GM19035 (cell line): ENCODE results near the gene FBXO24.

Experiments used
- ATAC-seq: cut with Tn5 transposase; IDR thresholded peaks from one replicate; pipeline ENCODE4 v1.9.1; 2021; ENCODE audit not compliant: unreplicated experiment

FBXO24 gene

DNA sequence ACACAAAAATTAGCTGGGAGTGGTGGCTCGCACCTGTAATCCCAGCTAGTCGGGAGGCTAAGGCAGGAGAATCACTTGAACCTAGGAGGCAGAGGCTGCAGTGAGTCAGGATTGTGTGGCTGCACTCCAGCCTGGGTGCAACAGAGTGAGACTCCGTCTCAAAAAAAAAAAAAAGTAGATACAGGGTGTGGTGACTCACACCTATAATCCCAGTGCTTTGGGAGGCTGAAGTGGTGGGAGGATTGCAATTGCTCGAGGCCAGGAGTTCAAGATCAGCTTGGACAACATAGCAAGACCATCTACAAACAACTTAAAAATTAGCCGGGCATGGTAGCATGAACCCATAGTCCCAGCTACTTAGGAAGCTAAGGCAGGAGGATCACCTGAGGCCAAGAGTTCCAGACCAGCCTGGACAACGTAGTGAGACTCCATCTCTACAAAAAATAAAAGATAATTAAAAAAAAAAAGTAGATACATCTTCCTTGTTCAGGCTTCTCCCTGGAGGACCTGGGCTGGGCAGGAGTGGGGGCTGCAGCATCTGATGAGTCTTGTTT is 28.3 kb downstream of the FBXO24 start:
- no peak for ATAC-seq

DNA sequence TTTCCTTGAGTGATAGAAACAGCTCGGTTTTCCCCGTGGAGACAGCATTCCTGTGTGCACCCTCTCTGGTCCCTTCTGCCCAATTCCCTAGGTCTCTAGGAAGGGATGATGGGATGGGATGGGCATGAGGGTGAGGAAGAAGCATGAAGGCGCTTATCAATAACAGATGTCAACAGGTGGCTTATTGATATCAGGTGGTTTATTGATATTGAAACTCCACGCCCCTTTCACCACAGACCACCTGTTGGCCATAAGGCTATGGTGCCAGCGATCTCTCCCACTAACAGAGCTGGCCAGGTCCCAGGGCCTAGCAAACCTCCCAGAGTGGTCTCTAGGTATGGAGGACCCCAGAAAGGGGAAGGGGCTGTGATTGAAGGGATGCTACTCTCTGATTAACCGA is 34.1 kb downstream of the FBXO24 start:
- ATAC-seq: no peak

DNA sequence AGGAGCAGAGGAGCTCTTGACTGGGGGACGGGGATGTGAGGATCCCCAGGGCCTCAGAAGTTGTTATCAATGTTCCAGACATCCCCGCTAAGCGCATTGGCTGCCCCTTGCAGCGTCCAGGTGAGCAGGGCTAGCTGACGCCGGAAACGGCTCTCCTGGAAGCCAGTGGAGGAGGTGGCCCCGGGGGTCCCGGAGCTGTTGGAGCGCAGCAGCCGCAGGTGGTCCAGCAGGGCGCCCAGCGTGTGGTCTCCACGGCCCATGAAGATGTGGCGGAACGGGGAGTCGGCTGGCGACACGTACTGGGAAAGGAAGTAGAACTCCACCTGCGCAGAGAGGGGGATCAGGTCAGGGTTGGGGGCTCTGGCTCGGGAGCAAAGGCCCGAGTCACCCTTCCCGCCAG is 34.7 kb downstream of the FBXO24 start:
- no peak for ATAC-seq

DNA sequence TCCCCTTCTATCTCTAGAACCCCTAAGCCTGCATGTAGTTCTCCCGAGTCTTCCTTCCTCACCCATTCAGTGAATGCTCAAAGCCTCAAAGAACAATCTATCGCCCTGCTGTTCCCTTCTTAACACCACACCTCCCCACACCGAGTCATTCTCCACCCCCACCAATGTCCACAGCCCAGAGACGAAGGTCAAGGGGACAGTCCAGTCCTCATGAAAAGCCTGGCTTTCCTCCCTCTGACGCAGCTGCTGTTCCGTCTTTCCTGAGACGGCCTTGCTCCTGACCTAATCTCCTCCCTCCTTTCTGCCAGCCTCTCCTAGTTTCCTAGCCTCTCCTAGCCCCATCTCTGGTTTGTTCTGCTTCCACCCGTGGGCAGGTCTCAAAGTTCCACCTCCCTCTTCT is 35.4 kb downstream of the FBXO24 start:
- no peak for ATAC-seq

DNA sequence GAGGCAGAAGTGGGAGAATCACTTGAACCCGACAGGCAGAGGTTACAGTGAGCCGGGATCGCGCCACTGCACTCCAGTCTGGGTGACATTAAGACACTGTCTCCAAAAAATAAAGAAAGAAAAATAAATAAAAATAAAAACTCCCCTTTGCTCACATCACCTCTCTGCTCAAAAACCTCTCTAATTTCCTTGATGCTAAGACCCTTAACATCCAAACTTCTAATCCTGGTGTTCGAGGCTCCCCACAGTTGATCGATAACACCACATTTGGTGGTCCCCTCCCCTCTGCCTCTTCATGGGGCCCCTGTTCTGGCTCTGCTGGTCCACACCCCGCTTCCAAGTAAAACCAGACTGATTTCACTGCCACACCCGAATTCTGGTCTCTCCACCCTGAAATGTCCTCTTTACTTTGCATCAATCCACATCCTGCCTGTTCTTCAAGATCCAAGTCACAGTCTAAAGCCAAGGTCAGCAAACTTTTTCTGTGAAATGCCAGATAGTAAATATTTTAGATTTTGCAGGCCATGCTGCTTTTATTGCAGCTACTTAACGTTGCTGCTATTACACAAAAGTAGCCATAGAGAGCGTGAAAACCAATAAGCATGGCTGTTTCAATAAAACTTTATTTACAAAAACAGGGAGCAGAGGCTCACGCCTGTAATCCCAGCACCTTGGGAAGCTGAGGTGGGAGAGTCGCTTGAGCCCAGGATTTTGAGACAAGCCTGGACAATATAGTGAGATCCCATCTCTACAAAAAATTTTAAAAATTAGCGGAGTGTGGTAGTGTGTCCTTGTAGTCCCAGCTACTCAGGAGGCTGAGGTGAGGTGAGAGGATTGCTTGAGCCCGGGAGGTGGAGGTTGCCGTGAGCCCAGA is 38.1 kb downstream of the FBXO24 start:
- no peak for ATAC-seq

DNA sequence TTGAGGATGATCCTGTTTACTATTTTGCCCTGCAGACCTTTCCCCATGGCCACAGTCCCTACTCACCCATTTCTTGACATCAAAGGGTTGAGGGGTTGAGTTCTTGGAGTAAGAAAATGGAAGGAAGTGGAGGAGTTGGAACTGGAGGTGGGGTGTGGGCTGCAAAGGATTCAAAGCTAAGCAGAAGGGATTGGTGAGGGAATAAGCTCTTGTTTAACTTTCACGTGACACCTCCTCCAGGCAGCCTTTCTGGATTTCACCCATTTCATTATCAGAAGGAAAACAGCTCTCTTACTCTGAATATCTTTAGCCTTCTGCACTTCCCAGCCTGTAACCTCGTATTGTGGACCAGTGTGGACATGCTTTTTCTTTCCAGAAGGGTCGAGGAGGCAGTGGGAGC is 39.9 kb downstream of the FBXO24 start:
- ATAC-seq: no peak

- peak; percentile 85 for ATAC-seq
Measured at GRCh38 chr7:100626530-100627237, 40.6 kb downstream of the FBXO24 start.

DNA sequence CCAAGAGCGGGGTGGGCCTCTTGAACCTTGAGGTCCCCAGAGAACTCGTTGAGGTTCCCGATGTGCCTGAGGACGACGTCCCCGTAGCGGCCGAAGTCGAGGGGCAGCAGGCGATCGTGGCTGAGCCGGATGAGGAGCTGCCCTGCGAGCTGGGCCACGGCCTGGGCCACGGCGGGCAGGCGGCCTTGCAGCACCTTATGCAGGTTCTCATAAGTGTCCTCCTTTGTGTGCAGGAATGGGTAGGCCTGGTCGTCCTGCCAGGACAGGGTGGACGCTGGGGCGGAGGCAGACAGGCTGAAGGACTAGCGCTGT is 41.1 kb downstream of the FBXO24 start:
- ATAC-seq: no peak

DNA sequence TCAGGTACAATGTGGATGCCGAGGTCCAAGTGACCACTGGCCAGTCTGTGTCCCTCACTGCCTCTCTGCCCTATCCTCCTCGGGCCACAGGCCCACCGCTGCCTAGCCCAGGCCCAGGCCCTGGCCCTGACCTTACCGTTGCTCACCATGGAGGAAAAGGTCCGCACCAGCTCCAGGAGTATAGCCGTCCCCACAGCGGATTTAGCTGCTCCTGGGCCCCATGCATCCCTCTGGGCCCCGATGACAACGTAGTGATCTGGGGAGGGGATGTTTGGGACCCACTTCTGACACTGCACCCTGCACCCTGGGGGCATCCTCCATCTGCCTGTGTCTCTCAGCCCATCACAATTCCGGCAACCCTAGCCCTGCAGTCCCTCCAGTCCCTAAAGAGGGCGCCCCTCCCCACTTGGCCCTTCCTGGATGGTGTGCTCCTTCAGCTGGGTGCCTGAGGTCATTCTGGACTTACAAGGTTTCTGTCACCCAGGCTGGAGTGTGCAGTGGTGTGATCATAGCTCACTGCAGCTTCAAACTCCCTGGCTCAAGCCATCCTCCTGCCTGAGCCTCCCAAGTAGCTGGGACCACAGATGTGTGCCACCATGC is 43.1 kb downstream of the FBXO24 start:
- ATAC-seq: no peak

DNA sequence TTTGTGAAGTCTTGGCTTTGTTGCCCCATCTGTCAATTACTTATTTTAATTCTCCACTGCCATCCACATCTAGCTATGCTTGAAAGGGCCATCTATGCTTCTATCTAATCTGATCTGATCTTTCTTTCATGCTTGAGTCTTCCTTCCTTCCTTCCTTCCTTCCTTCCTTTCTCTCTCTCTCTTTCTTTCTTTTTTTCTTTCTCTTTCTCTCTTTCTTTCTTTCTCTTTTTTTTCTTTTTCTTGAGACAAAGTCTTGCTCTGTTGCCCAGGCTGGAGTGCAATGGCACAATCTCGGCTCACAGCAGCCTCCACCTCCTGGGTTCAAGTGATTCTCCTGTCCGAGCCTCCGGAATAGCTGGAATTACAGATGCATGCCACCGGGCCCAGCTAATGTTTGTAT is 43.9 kb downstream of the FBXO24 start:
- ATAC-seq: no peak

GRCh38 chr7:100632951-100633717 is 47.0 kb downstream of the FBXO24 start:
- ATAC-seq: peak; percentile 65

- no peak for ATAC-seq
Measured at GRCh38 chr7:100639995-100640516, 53.9 kb downstream of the FBXO24 start.

- ATAC-seq: no peak
Measured at GRCh38 chr7:100640517-100641440, 54.7 kb downstream of the FBXO24 start.

DNA sequence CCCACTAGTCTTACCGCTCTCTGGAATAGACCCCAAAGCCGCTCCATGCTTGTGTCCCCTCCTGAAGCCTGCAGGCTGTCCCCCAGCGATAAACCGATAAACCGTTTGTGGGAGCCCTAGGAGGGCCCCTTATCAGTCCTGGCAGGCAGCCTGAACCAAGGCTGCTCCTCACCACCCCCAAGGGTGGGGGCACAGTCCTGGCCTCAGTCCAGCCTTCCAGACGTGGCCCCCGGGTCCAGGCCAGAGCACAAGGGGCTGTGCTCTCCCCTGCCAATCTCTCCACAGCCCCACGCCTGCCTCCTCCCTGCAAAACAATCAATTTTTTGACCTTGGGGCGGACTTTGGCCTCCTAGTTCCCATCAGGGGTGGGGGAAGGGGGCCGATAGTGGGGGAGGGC is 55.3 kb downstream of the FBXO24 start, which contains the start of gene TFR2:
Gene TFR2, minus strand, starts transcription at position 90 of the 397 bp plus-strand sequence. Its CDS starts 43 bp downstream, at position 47.
- ATAC-seq: no peak

DNA sequence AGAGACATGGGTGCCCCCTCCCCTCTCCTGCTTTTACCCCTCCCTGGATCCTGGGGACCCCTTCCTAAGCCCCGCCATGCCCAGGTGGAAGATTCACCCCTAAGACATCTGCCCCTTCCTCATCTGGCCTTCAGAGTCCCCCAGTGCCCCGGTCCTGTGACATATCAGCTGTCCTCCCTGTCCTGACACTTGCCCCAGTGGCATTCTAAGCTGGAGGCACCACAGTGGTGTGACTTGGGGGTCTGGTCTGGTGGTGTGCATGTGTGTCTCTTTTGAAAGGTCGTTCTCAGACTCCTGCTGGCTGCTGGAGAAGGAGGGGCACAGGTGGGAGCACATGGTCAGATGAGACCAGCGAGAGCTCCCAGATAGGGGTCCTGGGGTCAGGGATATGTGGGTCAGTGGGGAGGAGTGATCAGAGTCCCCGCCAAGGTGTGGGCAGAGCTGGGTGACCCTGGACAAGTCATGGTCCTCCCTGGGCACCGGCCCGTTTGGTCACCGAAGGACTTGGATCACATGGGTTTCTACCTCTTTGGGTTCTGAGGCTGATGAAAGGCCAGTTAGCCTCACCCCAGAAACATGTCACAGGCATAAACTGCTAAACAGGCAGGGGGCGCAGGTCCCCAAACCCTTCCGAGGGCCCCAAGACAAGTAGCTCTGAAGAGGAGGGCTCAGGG is 55.9 kb downstream of the FBXO24 start:
- ATAC-seq: no peak

GRCh38 chr7:100642534-100642907 is 56.4 kb downstream of the FBXO24 start:
- no peak for ATAC-seq

GRCh38 chr7:100649826-100650565 is 63.9 kb downstream of the FBXO24 start:
- ATAC-seq: no peak
